ENCODE results near the gene DKC1.

- TF ChIP-seq CTCF (IDR thresholded peaks at IDR 0.05) (no peak), EZH2phosphoT487 (IDR thresholded peaks at IDR 0.05) (no peak), EZH2 (IDR thresholded peaks at IDR 0.05) (no peak)
Observed at GRCh38 chrX:154761977-154762536, 607 bp upstream of the DKC1 start.
